Activated CD4-positive, alpha-beta T cell treated with anti-CD3 and anti-CD28 coated beads, Interleukin-2, amount 10 ng/mL, durations not matched to agents 24 days and 14 days (primary cell): ENCODE data around the gene CKAP2L. TPM values are rescaled to one million over a fixed set of nuclear protein-coding genes. Genes with fewer than 3 reads are reported as not detected.
A peak's percentile ranks its signal among the peaks of the same experiment; 100 is the strongest.
"Not testable (repeated sequence)": the region's sequence is repeated elsewhere in the genome, so short reads cannot be mapped to it uniquely, and the experiment has no call there.

Source experiments
- DNase-seq: peaks from one replicate; pipeline ENCODE4 v3.0.0; 2022
- H3K27ac Mint-ChIP-seq: one replicate; pipeline ENCODE4 v1.8.0; 2022; ENCODE audit warnings: mild to moderate bottlenecking, mixed read lengths
- H3K27me3 Mint-ChIP-seq: one replicate; pipeline ENCODE4 v1.8.0; 2022; ENCODE audit warnings: mixed read lengths
- H3K36me3 Mint-ChIP-seq: one replicate; pipeline ENCODE4 v1.8.0; 2022; ENCODE audit warnings: low read depth, mild to moderate bottlenecking, mixed read lengths
- H3K4me1 Mint-ChIP-seq: one replicate; pipeline ENCODE4 v1.8.0; 2021; ENCODE audit warnings: mixed read lengths
- H3K4me3 Mint-ChIP-seq: one replicate; pipeline ENCODE4 v1.8.0; 2022; ENCODE audit warnings: mild to moderate bottlenecking, moderate library complexity, mixed read lengths
- H3K9me3 Mint-ChIP-seq: one replicate; pipeline ENCODE4 v1.8.0; 2021; ENCODE audit warnings: mixed read lengths
- intact Hi-C: fragments of 100-400 bp; cut with micrococcal nuclease; formaldehyde crosslinking; loops from one replicate; pipeline ENCODE4 v1.15.1; 2023
- total RNA-seq: library from RNA; stranded (reverse); gene quantifications from 2 replicates; pipeline ENCODE4 v1.2.3, GENCODE V29; 2022

The CKAP2L gene
- total RNA-seq, 1 donor from 2014 or later: 17.8 TPM

DNA sequence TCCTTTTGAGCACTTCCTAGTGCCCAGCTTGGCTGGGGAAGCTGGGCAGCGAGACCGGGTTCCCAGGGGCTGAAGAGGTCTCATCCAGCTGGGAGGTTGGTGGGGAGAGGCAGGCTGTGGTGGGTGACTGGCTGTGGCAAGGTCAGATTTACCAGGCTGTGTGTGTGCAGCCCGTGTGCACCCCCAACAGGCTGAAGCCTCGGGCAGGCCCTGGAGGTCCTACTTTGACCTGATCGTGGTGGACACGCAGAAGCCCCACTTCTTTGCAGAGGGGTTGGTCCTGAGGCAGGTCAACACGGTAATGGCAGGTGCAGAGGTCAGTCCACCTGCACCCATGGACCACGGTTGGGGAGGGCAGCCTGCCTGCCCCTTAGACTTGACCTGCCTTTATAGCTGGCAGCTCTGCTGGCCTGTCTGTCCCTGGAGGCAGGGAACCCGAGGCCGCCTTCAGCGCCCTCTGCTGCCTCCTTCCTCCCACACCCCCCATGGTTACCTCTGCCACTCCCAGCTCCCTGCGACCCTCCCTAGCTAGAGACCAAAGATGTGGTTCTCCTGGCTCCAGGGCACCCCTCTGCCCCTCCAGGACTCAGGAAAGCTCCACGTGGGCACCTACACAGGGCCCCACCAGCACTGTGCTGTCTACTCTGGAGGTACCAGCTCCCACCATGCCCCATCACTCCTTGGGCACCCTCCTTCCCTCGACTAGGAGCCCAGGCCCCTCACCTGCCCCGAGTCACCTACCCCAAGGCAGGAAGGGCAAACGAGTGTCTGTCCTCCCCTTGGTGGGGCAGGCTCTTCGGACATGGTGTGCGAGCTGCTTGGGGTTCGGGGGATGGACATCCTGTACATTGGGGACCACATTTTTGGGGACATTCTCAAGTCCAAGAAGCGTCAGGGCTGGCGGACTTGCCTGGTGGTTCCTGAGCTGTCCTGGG is 39.6 kb downstream of the CKAP2L start:
- Mint-ChIP-seq H3K9me3 (no peaks in the 10 kb centered on the region), H3K36me3 (no peaks in the 10 kb centered on the region), H3K4me3 (no peak overlapping the region), H3K27ac (no peak overlapping the region), H3K27me3 (peaks cover 2% of the 10 kb centered on the region), H3K4me1 (peaks cover 23% of the 10 kb centered on the region)
- DNase-seq: no peak
- intact Hi-C loops: loop anchor here (5.0 kb wide), 1 partner anchor 78 kb away; the partner anchor contains the start of gene SLC20A1

DNA sequence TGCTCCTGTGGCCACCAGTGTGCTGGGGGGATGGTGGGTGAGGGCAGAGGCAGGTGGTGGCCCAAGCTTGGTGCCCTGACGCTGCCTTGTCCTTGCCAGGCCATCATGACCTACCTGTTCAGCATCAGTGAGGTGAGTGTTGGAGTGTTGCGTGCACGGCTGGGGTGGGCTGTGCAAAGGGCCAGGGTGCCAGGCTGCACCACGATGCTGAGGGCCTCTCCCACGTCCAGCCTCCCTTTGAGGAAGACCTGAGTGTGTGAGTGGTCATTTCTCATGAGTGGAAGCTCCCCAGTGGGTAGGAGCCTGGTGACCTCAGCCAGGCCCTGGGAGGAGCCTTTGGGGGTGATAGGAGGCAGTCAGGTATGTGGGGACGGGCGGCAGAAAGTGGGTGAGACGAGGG is 40.4 kb downstream of the CKAP2L start:
- no peaks in the 10 kb centered on the region for H3K9me3 Mint-ChIP-seq
- H3K27me3 Mint-ChIP-seq: peaks cover 2% of the 10 kb centered on the region
- no peak overlapping the region for H3K4me3 Mint-ChIP-seq
- peaks cover 23% of the 10 kb centered on the region for H3K4me1 Mint-ChIP-seq
- no peaks in the 10 kb centered on the region for H3K36me3 Mint-ChIP-seq
- intact Hi-C loops: no loop called here
- no peak for DNase-seq
- H3K27ac Mint-ChIP-seq: peak overlapping the region; percentile 25

DNA sequence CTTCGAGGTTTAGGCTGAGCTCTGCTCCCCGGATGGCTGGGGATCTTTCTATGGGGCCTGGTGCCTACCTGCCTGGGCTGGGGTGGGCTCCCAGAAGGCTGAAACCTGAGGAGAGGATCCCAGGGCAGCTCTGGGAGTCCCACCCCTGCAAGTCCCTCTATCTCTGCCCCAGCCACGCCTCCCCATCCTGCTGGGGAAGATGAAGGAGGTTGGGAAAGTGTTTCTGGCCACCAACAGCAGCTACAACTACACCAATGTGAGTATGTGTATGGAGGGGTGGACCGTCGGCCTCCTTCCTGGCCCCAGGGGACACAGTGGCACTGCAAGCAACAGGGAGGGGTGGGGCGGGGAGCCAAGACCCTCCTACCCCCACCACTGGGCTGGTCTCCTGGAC is 40.9 kb downstream of the CKAP2L start:
- DNase-seq: no peak
- intact Hi-C loops: no loop called here
- Mint-ChIP-seq H3K9me3 (no peaks in the 10 kb centered on the region), H3K4me3 (no peak overlapping the region), H3K27me3 (peaks cover 6% of the 10 kb centered on the region), H3K4me1 (peaks cover 21% of the 10 kb centered on the region), H3K27ac (no peak overlapping the region), H3K36me3 (no peaks in the 10 kb centered on the region)

DNA sequence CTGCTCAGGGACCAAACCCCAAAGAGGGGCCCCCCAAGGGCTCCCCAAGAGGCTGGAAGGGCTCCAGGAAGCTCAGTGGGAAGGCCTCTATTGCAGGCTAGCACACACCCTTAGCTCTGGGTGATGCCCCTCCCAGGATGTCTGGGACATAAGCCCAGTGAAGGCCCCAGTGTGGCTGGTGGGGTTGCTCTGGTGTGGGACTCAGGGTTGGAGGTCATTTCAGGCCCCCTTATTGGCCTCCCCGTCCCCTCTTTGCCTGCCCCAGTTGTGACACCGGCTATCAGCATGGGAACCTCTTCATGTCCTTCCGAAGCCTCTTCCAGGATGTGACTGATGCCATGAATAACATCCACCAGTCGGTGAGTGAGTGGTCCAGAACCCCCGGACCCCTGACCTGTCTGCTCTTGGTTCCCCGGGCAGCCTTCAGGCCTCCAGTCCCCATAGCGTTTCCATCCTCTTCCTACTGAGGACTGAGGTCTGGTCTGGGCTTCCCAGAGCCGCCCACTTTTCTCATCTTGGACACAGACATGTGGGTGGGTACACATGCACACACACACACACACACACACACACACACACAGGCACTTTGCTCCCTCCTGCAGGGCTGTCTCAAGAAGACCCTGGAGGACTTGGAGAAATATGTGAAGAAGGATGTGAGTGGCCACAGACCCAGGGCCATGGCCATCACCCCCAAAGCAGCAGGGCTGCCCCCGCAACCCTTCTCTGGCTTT is 41.4 kb downstream of the CKAP2L start:
- no peak overlapping the region for H3K4me3 Mint-ChIP-seq
- H3K27me3 Mint-ChIP-seq: peaks cover 6% of the 10 kb centered on the region
- intact Hi-C loops: no loop called here
- no peak for DNase-seq
- H3K9me3 Mint-ChIP-seq: no peaks in the 10 kb centered on the region
- H3K27ac Mint-ChIP-seq: no peak overlapping the region
- H3K36me3 Mint-ChIP-seq: no peaks in the 10 kb centered on the region
- H3K4me1 Mint-ChIP-seq: peaks cover 15% of the 10 kb centered on the region

DNA sequence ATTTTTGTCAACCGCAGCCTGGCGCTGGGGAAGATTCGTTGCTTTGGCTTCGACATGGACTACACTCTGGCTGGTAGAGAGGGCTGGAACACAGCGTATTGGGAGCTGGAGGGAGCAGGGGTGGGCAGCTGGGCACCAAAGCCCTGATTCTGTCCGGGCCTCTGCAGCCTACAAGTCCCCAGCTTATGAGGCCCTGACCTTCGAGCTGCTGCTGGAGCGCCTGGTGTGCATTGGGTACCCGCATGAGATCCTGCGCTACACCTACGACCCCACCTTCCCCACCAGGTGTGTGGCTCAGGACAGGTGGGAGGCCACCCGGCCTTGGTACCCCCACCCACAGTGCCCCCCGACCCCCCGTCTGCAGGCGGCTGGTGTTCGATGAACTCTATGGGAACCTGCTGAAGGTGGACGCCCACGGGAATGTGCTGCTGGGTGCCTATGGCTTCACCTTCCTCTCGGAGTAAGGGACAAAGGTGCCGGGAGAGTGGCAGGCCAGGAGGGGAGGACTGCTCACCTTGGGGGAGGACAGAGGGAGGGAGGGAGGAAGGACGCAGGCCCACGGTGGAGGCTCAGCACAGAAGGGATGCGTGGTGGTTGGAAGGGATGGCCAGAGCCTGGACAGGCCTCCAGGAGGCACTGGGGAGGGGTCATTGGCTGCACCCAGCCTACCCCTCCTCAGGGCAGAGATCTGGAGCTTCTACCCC is 42.4 kb downstream of the CKAP2L start:
- Mint-ChIP-seq H3K4me1 (peaks cover 11% of the 10 kb centered on the region), H3K36me3 (no peaks in the 10 kb centered on the region), H3K27me3 (peaks cover 7% of the 10 kb centered on the region), H3K27ac (no peak overlapping the region), H3K4me3 (no peak overlapping the region), H3K9me3 (peaks cover 7% of the 10 kb centered on the region)
- no peak for DNase-seq
- intact Hi-C loops: no loop called here

DNA sequence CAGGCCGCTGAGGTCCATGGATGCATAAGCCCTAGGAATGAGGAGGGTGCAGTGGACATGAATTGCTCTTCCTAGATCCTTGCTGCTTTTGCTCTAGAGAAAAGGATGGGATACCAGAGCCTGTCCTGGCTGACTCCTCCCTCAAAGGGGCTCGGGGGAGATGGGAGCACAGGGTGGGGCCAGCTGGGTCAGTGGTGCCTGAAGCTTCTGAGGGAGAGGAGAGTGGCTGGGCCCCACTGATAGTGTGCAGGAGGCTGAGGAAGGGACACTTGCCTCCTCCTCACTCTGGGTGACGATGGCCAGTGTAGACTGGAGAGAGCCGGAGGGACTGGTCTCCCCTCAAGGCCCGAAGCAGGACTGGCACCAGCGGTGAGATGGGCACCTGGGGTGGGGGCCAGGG is 43.6 kb downstream of the CKAP2L start, which contains the start of gene NT5DC4:
Gene NT5DC4, plus strand, starts transcription at position 236 of the 400 bp plus-strand sequence. Its CDS starts 60 bp downstream, at position 296.
- no peak for DNase-seq
- H3K4me3 Mint-ChIP-seq: no peak within 1 kb of the TSS
- no peaks in the 10 kb centered on the region for H3K36me3 Mint-ChIP-seq
- intact Hi-C loops: no loop called here
- peak within 1 kb of the TSS; percentile 67 for H3K27ac Mint-ChIP-seq
- peaks cover 7% of the 10 kb centered on the region for H3K9me3 Mint-ChIP-seq
- H3K27me3 Mint-ChIP-seq: peaks cover 7% of the 10 kb centered on the region
- H3K4me1 Mint-ChIP-seq: peaks cover 5% of the 10 kb centered on the region

DNA sequence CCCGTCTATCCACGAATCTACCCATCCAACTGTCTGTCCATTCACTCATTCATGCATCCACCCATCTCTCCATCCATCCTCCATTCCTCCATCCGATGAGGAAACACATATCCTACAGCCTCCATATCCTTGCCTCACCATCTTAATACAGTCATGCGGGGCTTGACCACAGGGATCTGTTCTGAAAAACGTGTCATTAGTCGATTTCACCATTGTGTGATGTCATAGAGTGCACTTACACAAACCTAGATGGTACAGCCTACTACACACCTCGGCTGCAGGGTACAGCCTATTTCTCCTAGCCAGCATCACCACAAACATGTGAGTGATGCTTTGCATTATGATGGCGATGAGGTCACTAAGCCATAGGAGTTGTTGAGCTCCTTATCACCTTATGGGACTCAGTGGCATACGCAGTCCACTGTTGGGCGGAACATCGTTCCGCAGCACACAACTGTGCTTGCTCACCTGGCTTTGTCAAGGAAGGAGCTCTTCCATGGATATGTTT is 45.5 kb downstream of the CKAP2L start:
- Mint-ChIP-seq H3K27me3 (peaks cover 7% of the 10 kb centered on the region), H3K9me3 (peaks cover 7% of the 10 kb centered on the region), H3K36me3 (no peaks in the 10 kb centered on the region), H3K4me1 (peaks cover 5% of the 10 kb centered on the region), H3K27ac (no peak overlapping the region), H3K4me3 (no peak overlapping the region)
- intact Hi-C loops: no loop called here
- DNase-seq: no peak

DNA sequence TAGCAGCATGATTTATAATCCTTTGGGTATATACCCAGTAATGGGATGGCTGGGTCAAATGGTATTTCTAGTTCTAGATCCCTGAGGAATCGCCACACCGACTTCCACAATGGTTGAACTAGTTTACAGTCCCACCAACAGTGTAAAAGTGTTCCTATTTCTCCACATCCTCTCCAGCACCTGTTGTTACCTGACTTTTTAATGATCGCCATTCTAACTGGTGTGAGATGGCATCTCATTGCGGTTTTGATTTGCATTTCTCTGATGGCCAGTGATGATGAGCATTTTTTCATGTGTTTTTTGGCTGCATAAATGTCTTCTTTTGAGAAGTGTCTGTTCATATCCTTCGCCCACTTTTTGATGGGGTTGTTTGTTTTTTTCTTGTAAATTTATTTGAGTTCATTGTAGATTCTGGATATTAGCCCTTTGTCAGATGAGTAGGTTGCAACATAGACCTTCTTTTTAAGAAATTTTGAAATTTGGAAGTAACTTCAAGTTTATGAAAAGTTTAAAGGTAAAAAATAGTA is 47.5 kb downstream of the CKAP2L start:
- H3K36me3 Mint-ChIP-seq, H3K27ac Mint-ChIP-seq, H3K27me3 Mint-ChIP-seq, H3K9me3 Mint-ChIP-seq, H3K4me3 Mint-ChIP-seq, DNase-seq, intact Hi-C loops: not testable (repeated sequence)
- peaks cover 22% of the 10 kb centered on the region for H3K4me1 Mint-ChIP-seq

DNA sequence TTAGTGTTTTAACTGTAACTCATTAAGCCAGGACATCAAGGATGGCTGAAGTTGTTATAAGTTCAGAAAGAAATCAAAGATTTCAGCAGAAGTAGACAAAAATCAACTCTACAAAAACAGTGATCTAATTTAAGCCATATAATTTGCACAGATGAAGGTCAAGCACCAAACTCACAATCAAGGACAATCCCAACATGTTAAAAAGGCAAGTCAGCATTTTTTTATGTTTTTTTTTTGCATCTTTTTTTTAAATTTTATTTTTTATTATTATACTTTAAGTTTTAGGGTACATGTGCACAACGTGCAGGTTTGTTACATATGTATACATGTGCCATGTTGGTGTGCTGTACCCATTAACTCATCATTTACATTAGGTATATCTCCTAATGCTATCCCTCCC is 48.3 kb downstream of the CKAP2L start:
- intact Hi-C loops: not testable (repeated sequence)

DNA sequence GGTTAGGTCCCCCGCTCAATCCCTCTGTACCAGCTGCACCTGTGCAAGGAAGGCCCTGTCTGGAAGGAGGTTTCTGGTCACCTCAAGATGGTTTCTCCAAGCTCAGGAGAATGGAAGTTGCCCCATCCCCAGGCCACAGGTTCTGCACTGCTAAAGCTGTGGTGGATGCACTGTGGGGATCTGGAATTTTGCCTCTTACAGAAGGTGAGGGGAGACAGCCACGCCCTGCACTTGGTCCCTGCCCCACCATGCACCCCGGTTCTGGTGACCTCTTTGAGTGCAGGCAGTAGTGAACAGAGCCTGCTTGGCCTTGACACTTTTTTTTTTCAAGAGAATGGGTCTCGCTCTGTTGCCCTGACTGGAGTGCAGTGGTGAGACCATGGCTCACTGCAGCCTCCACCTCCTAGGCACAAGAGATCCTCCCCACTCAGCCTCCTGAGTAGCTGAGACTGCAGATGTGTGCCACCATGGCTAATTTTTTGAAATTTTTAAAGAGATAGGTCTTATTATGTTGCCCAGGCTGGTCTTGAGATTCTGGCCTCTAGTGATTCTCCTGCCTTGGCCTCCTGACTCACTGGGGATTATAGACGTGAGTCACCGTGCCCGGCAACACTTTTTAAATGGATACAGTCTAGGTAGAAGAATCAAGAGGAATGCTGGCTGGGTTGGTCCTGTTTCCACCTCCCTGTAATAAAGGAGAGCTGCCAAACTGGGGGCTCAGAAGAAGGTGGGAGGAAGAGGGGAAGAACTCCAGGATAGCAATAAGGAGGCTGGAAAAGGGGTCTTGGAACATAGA is 49.4 kb downstream of the CKAP2L start:
- Mint-ChIP-seq H3K9me3 (peaks cover 7% of the 10 kb centered on the region), H3K27ac (no peak overlapping the region), H3K4me3 (no peak overlapping the region), H3K27me3 (peaks cover 7% of the 10 kb centered on the region), H3K36me3 (peaks cover 2% of the 10 kb centered on the region), H3K4me1 (peaks cover 25% of the 10 kb centered on the region)
- DNase-seq: no peak
- intact Hi-C loops: no loop called here

More for the DNA sequence above, 48.3 kb downstream of the CKAP2L start:
- not testable (repeated sequence) for H3K9me3 Mint-ChIP-seq, DNase-seq, H3K27me3 Mint-ChIP-seq, H3K36me3 Mint-ChIP-seq, H3K4me3 Mint-ChIP-seq, H3K27ac Mint-ChIP-seq
- peaks cover 23% of the 10 kb centered on the region for H3K4me1 Mint-ChIP-seq

DNA sequence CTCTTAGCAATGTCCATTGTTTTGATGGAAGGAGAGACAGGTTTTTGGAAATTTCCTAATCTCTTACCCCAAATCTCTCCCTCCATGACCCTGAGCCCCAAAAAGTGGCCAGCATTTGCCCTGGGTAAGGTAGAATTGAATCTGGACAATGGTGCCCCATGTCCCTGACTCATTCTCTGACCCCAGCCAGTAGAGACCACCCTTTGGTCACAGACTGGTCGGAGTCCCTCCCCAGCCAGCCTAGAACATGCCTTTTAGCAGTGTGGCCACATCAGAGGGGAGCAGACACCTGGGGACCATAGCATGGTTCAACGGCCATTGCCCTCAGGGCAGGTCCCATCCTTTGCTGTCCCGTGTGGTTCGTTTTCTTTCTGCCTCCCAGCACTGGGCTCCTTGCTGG is 50.1 kb downstream of the CKAP2L start:
- Mint-ChIP-seq H3K27me3 (peaks cover 7% of the 10 kb centered on the region), H3K27ac (no peak overlapping the region), H3K36me3 (peaks cover 2% of the 10 kb centered on the region), H3K4me1 (peaks cover 29% of the 10 kb centered on the region), H3K4me3 (no peak overlapping the region), H3K9me3 (peaks cover 7% of the 10 kb centered on the region)
- DNase-seq: no peak
- intact Hi-C loops: no loop called here

DNA sequence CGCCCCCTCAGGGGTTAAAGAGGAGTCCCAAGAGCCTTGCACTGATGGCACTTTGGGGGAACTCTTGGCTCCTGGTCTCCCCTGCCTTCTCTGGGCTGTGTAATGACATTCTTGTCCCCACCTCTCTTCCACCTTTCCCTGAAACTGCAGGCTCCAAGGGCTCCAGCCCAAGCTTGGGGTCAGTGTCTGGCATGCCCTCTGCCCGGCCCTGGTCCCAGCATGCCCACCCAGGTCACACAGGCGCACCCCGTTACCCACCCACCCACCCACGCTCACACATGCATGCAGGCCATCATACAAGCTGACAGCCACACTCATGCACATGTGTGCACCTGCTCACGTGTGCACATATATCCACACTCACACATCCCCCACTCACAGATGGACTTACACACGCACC is 50.5 kb downstream of the CKAP2L start:
- intact Hi-C loops: loop anchor here (1.0 kb wide), 1 partner anchor 22 kb away; no protein-coding TSS in a partner anchor

DNA sequence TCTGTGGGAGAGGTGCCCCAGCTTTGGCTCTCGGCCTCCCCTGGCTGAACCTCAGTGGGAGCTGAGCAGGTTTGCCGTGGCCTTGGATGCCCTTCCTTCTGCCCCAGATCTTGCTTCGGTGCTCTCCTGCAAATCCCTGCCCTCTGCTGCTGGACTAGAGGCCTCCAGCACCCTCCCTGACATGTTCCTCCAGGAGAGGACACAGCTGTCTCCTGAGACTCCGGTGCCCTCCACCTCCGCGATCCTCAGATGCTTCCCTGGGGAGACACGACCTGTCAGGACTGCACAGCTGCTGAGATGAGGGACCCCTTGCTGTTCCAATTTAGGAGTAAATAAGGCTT is 50.9 kb downstream of the CKAP2L start:
- Mint-ChIP-seq H3K4me3 (peak overlapping the region; percentile 59), H3K27ac (peak overlapping the region; percentile 61), H3K27me3 (peaks cover 3% of the 10 kb centered on the region), H3K36me3 (peaks cover 2% of the 10 kb centered on the region), H3K4me1 (peaks cover 31% of the 10 kb centered on the region), H3K9me3 (peaks cover 7% of the 10 kb centered on the region)
- no peak for DNase-seq
- intact Hi-C loops: loop anchor here (1.0 kb wide), 1 partner anchor 21 kb away; no protein-coding TSS in a partner anchor

More for the DNA sequence above, 50.5 kb downstream of the CKAP2L start:
- DNase-seq: no peak
- peaks cover 2% of the 10 kb centered on the region for H3K36me3 Mint-ChIP-seq
- H3K9me3 Mint-ChIP-seq: peaks cover 7% of the 10 kb centered on the region
- H3K27me3 Mint-ChIP-seq: peaks cover 6% of the 10 kb centered on the region
- peaks cover 31% of the 10 kb centered on the region for H3K4me1 Mint-ChIP-seq
- H3K4me3 Mint-ChIP-seq: no peak overlapping the region
- H3K27ac Mint-ChIP-seq: no peak overlapping the region
